ENCODE measurements around the gene TAB2. TPM values are rescaled to one million over a fixed set of nuclear protein-coding genes. Genes with fewer than 3 reads are reported as not detected.

TAB2 gene
- total RNA-seq, 1 donor from 2014 or later: 25.1 TPM

- peaks cover 0 to 3% (median 0%) of the 10 kb centered on the region in 3 donors for H3K36me3 ChIP-seq (ENCODE audit: control insufficient read depth in 3 of 3, insufficient read depth in 3 of 3, low read length in 3 of 3)
- no peaks in the 10 kb centered on the region for H3K27me3 ChIP-seq (ENCODE audit: control insufficient read depth in 3 of 3, insufficient read depth in 3 of 3, low read length in 3 of 3)
- H3K27ac ChIP-seq (ENCODE audit: low read depth, low read length): no peak overlapping the region
- peaks cover 0 to 5% (median 0%) of the 10 kb centered on the region in 3 donors for H3K4me1 ChIP-seq (ENCODE audit: control insufficient read depth in 3 of 3, insufficient read depth in 3 of 3, low read length in 3 of 3)
- no peaks in the 10 kb centered on the region for H3K9me3 ChIP-seq (ENCODE audit: control insufficient read depth in 3 of 3, low read length in 3 of 3)
- no peak overlapping the region for H3K9ac ChIP-seq (ENCODE audit: low read depth in 1 of 3, low read length in 3 of 3)
- no peak overlapping the region for H3K4me3 ChIP-seq (ENCODE audit: low read length in 3 of 3)
These were observed 75.0 kb downstream of the TAB2 start for GRCh38 chr6:149392535-149392934.

- Histone ChIP-seq H3K36me3 (ENCODE audit: control insufficient read depth in 3 of 3, insufficient read depth in 3 of 3, low read length in 3 of 3) (peaks cover 0 to 3% (median 3%) of the 10 kb centered on the region in 3 donors), H3K9ac (ENCODE audit: low read depth in 1 of 3, low read length in 3 of 3) (no peak overlapping the region), H3K4me3 (ENCODE audit: low read length in 3 of 3) (no peak overlapping the region), H3K4me1 (ENCODE audit: control insufficient read depth in 3 of 3, insufficient read depth in 3 of 3, low read length in 3 of 3) (peaks cover 0 to 3% (median 0%) of the 10 kb centered on the region in 3 donors), H3K9me3 (ENCODE audit: control insufficient read depth in 3 of 3, low read length in 3 of 3) (no peaks in the 10 kb centered on the region), H3K27ac (ENCODE audit: low read depth, low read length) (no peak overlapping the region), H3K27me3 (ENCODE audit: control insufficient read depth in 3 of 3, insufficient read depth in 3 of 3, low read length in 3 of 3) (no peaks in the 10 kb centered on the region)
These were observed 75.6 kb downstream of the TAB2 start for GRCh38 chr6:149393002-149393679.

GRCh38 chr6:149395185-149395584 lies 77.7 kb downstream of the TAB2 start:
- Histone ChIP-seq H3K27ac (ENCODE audit: low read depth, low read length) (no peak overlapping the region), H3K27me3 (ENCODE audit: control insufficient read depth in 3 of 3, insufficient read depth in 3 of 3, low read length in 3 of 3) (no peaks in the 10 kb centered on the region), H3K4me3 (ENCODE audit: low read length in 3 of 3) (no peak overlapping the region), H3K9me3 (ENCODE audit: control insufficient read depth in 3 of 3, low read length in 3 of 3) (no peaks in the 10 kb centered on the region), H3K36me3 (ENCODE audit: control insufficient read depth in 3 of 3, insufficient read depth in 3 of 3, low read length in 3 of 3) (peaks cover 3 to 12% (median 9%) of the 10 kb centered on the region in 3 donors), H3K9ac (ENCODE audit: low read depth in 1 of 3, low read length in 3 of 3) (no peak overlapping the region), H3K4me1 (ENCODE audit: control insufficient read depth in 3 of 3, insufficient read depth in 3 of 3, low read length in 3 of 3) (peaks cover 0 to 2% (median 0%) of the 10 kb centered on the region in 3 donors)

- Histone ChIP-seq H3K27me3 (ENCODE audit: control insufficient read depth in 3 of 3, insufficient read depth in 3 of 3, low read length in 3 of 3) (no peaks in the 10 kb centered on the region), H3K9me3 (ENCODE audit: control insufficient read depth in 3 of 3, low read length in 3 of 3) (no peaks in the 10 kb centered on the region)
These were observed 79.9 kb downstream of the TAB2 start for GRCh38 chr6:149397384-149397783.

GRCh38 chr6:149400050-149400449 lies 82.5 kb downstream of the TAB2 start, which contains the start of gene SUMO4:
Gene SUMO4, plus strand, starts transcription at chr6:149400262. Its CDS starts 130 bp downstream, at chr6:149400392.
- Histone ChIP-seq H3K27ac (ENCODE audit: low read depth, low read length) (no peak within 1 kb of the TSS), H3K27me3 (ENCODE audit: control insufficient read depth in 3 of 3, insufficient read depth in 3 of 3, low read length in 3 of 3) (no peaks in the 10 kb centered on the region), H3K9me3 (ENCODE audit: control insufficient read depth in 3 of 3, low read length in 3 of 3) (no peaks in the 10 kb centered on the region), H3K9ac (ENCODE audit: low read depth in 1 of 3, low read length in 3 of 3) (no peak within 1 kb of the TSS), H3K4me1 (ENCODE audit: control insufficient read depth in 3 of 3, insufficient read depth in 3 of 3, low read length in 3 of 3) (no peaks in the 10 kb centered on the region), H3K4me3 (ENCODE audit: low read length in 3 of 3) (no peak within 1 kb of the TSS), H3K36me3 (ENCODE audit: control insufficient read depth in 3 of 3, insufficient read depth in 3 of 3, low read length in 3 of 3) (peaks cover 9 to 20% (median 19%) of the 10 kb centered on the region in 3 donors)

More at GRCh38 chr6:149397384-149397783, 79.9 kb downstream of the TAB2 start:
- Histone ChIP-seq H3K9ac (ENCODE audit: low read depth in 1 of 3, low read length in 3 of 3) (no peak overlapping the region), H3K4me3 (ENCODE audit: low read length in 3 of 3) (no peak overlapping the region), H3K27ac (ENCODE audit: low read depth, low read length) (no peak overlapping the region), H3K36me3 (ENCODE audit: control insufficient read depth in 3 of 3, insufficient read depth in 3 of 3, low read length in 3 of 3) (peaks cover 9 to 16% (median 16%) of the 10 kb centered on the region in 3 donors), H3K4me1 (ENCODE audit: control insufficient read depth in 3 of 3, insufficient read depth in 3 of 3, low read length in 3 of 3) (peaks cover 0 to 2% (median 0%) of the 10 kb centered on the region in 3 donors)

GRCh38 chr6:149403534-149403933 lies 86.0 kb downstream of the TAB2 start:
- H3K27ac ChIP-seq (ENCODE audit: low read depth, low read length): no peak overlapping the region
- no peaks in the 10 kb centered on the region for H3K4me1 ChIP-seq (ENCODE audit: control insufficient read depth in 3 of 3, insufficient read depth in 3 of 3, low read length in 3 of 3)
- H3K9ac ChIP-seq (ENCODE audit: low read depth in 1 of 3, low read length in 3 of 3): no peak overlapping the region
- H3K9me3 ChIP-seq (ENCODE audit: control insufficient read depth in 3 of 3, low read length in 3 of 3): no peaks in the 10 kb centered on the region
- peaks cover 9 to 19% (median 19%) of the 10 kb centered on the region in 3 donors for H3K36me3 ChIP-seq (ENCODE audit: control insufficient read depth in 3 of 3, insufficient read depth in 3 of 3, low read length in 3 of 3)
- no peaks in the 10 kb centered on the region for H3K27me3 ChIP-seq (ENCODE audit: control insufficient read depth in 3 of 3, insufficient read depth in 3 of 3, low read length in 3 of 3)
- no peak overlapping the region for H3K4me3 ChIP-seq (ENCODE audit: low read length in 3 of 3)

GRCh38 chr6:149405823-149406765 lies 88.6 kb downstream of the TAB2 start:
- Histone ChIP-seq H3K4me3 (ENCODE audit: low read length in 3 of 3) (no peak overlapping the region), H3K4me1 (ENCODE audit: control insufficient read depth in 3 of 3, insufficient read depth in 3 of 3, low read length in 3 of 3) (peaks cover 0 to 10% (median 2%) of the 10 kb centered on the region in 3 donors), H3K36me3 (ENCODE audit: control insufficient read depth in 3 of 3, insufficient read depth in 3 of 3, low read length in 3 of 3) (peaks cover 0 to 16% (median 6%) of the 10 kb centered on the region in 3 donors), H3K27me3 (ENCODE audit: control insufficient read depth in 3 of 3, insufficient read depth in 3 of 3, low read length in 3 of 3) (no peaks in the 10 kb centered on the region), H3K9me3 (ENCODE audit: control insufficient read depth in 3 of 3, low read length in 3 of 3) (no peaks in the 10 kb centered on the region), H3K9ac (ENCODE audit: low read depth in 1 of 3, low read length in 3 of 3) (no peak overlapping the region), H3K27ac (ENCODE audit: low read depth, low read length) (no peak overlapping the region)

GRCh38 chr6:149409617-149410016 lies 92.1 kb downstream of the TAB2 start:
- H3K9ac ChIP-seq (ENCODE audit: low read depth in 1 of 3, low read length in 3 of 3): no peak overlapping the region
- no peak overlapping the region for H3K4me3 ChIP-seq (ENCODE audit: low read length in 3 of 3)
- peaks cover 0 to 10% (median 2%) of the 10 kb centered on the region in 3 donors for H3K4me1 ChIP-seq (ENCODE audit: control insufficient read depth in 3 of 3, insufficient read depth in 3 of 3, low read length in 3 of 3)
- peak overlapping the region; percentile 42 for H3K27ac ChIP-seq (ENCODE audit: low read depth, low read length)
- no peaks in the 10 kb centered on the region for H3K9me3 ChIP-seq (ENCODE audit: control insufficient read depth in 3 of 3, low read length in 3 of 3)
- peaks cover 0 to 14% (median 2%) of the 10 kb centered on the region in 3 donors for H3K36me3 ChIP-seq (ENCODE audit: control insufficient read depth in 3 of 3, insufficient read depth in 3 of 3, low read length in 3 of 3)
- H3K27me3 ChIP-seq (ENCODE audit: control insufficient read depth in 3 of 3, insufficient read depth in 3 of 3, low read length in 3 of 3): no peaks in the 10 kb centered on the region

- peaks cover 0 to 10% (median 2%) of the 10 kb centered on the region in 3 donors for H3K4me1 ChIP-seq (ENCODE audit: control insufficient read depth in 3 of 3, insufficient read depth in 3 of 3, low read length in 3 of 3)
- no peaks in the 10 kb centered on the region for H3K27me3 ChIP-seq (ENCODE audit: control insufficient read depth in 3 of 3, insufficient read depth in 3 of 3, low read length in 3 of 3)
- H3K27ac ChIP-seq (ENCODE audit: low read depth, low read length): peak overlapping the region; percentile 45
These were observed 93.0 kb downstream of the TAB2 start for GRCh38 chr6:149410557-149410956.

More at GRCh38 chr6:149410557-149410956, 93.0 kb downstream of the TAB2 start:
- H3K4me3 ChIP-seq (ENCODE audit: low read length in 3 of 3): no peak overlapping the region
- H3K36me3 ChIP-seq (ENCODE audit: control insufficient read depth in 3 of 3, insufficient read depth in 3 of 3, low read length in 3 of 3): peaks cover 0 to 14% (median under 1%) of the 10 kb centered on the region in 3 donors
- no peak overlapping the region for H3K9ac ChIP-seq (ENCODE audit: low read depth in 1 of 3, low read length in 3 of 3)
- no peaks in the 10 kb centered on the region for H3K9me3 ChIP-seq (ENCODE audit: control insufficient read depth in 3 of 3, low read length in 3 of 3)
